Measurements from ENCODE around the gene CEND1. TPM values are rescaled to one million over a fixed set of nuclear protein-coding genes. Genes with fewer than 3 reads are reported as not detected.

CEND1 gene
- total and polyA plus RNA-seq, 2 of the 13 experiments (the other 11 are each of a cell fraction or from before 2014, with no cell fraction given): not detected

DNA sequence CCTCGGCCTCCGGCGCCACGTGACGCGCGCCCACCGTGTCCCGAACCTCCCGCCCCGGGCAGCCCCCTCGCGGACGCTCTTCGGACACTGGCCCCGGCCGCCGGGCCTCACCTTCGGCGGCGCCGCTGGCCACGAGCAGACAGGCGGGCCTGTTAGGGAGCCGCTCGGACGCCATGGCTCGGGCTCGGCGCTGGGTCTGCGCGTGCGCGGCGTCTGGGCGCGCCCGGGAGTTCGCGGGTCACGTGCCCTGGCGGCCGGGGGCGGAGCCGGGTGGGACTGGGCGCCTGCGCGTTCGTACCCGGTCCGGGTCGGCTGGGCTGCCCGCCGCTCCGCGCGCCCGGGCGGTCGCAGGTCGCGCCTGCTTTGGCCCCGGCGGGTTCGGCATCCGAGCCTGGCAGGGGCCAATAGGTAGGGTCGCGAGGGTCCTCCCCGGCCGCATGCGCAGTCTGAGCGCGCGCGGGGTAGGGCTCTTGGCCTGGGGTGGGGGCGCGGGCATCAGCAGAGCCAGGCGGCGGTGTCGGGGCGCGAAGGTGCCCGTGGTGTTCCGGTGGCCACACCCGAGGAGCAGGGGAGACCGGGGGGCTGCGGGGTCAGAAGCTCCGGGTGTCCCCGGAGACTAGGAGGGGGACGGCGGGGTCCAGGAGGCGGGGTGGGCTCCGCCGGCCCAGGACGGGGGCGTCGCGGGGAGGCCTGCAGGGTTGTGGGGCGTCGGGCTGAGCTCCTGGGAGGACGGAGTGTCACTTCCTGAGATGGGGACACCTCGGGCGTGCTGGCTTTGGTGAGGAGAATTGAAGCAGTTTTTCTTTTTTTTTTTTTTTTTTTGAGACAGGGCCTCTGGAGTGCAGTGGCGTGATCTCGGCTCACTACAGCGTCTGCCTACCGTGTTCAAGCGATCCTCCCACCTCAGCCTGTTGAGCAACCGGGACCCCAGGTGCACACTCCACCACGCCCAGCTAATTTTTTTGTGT lies 12.3 kb downstream of the CEND1 start, which contains the start of gene GATD1 (continued):
- TF ChIP-seq, protein P1, sequence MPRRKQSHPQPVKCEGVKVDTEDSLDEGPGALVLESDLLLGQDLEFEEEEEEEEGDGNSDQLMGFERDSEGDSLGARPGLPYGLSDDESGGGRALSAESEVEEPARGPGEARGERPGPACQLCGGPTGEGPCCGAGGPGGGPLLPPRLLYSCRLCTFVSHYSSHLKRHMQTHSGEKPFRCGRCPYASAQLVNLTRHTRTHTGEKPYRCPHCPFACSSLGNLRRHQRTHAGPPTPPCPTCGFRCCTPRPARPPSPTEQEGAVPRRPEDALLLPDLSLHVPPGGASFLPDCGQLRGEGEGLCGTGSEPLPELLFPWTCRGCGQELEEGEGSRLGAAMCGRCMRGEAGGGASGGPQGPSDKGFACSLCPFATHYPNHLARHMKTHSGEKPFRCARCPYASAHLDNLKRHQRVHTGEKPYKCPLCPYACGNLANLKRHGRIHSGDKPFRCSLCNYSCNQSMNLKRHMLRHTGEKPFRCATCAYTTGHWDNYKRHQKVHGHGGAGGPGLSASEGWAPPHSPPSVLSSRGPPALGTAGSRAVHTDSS (CRISPR knock-in tag; conservative IDR thresholded peaks at IDR 0.05): no peak
- TF ChIP-seq AGO1 (IDR thresholded peaks at IDR 0.05; ENCODE audit: low read depth, low read length, poor library complexity, severe bottlenecking): no peak
- no peak for TF ChIP-seq ZNF589 (CRISPR knock-in tag; conservative IDR thresholded peaks at IDR 0.05)
- no peak for TF ChIP-seq MAFG (CRISPR knock-in tag; IDR thresholded peaks at IDR 0.05)
- TF ChIP-seq, protein P2, sequence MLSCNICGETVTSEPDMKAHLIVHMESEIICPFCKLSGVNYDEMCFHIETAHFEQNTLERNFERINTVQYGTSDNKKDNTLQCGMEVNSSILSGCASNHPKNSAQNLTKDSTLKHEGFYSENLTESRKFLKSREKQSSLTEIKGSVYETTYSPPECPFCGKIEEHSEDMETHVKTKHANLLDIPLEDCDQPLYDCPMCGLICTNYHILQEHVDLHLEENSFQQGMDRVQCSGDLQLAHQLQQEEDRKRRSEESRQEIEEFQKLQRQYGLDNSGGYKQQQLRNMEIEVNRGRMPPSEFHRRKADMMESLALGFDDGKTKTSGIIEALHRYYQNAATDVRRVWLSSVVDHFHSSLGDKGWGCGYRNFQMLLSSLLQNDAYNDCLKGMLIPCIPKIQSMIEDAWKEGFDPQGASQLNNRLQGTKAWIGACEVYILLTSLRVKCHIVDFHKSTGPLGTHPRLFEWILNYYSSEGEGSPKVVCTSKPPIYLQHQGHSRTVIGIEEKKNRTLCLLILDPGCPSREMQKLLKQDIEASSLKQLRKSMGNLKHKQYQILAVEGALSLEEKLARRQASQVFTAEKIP (CRISPR knock-in tag; IDR thresholded peaks at IDR 0.05; ENCODE audit: borderline replicate concordance): no peak
- TF ChIP-seq DPF2 (CRISPR knock-in tag; IDR thresholded peaks at IDR 0.05; ENCODE audit: borderline replicate concordance, low read depth): no peak
- TF ChIP-seq ZFYVE20 (CRISPR knock-in tag; IDR thresholded peaks at IDR 0.05; ENCODE audit: borderline replicate concordance, low read depth): no peak
- TF ChIP-seq ZFP41 (CRISPR knock-in tag; IDR thresholded peaks at IDR 0.05; ENCODE audit: borderline replicate concordance): no peak
- TF ChIP-seq, protein P3, sequence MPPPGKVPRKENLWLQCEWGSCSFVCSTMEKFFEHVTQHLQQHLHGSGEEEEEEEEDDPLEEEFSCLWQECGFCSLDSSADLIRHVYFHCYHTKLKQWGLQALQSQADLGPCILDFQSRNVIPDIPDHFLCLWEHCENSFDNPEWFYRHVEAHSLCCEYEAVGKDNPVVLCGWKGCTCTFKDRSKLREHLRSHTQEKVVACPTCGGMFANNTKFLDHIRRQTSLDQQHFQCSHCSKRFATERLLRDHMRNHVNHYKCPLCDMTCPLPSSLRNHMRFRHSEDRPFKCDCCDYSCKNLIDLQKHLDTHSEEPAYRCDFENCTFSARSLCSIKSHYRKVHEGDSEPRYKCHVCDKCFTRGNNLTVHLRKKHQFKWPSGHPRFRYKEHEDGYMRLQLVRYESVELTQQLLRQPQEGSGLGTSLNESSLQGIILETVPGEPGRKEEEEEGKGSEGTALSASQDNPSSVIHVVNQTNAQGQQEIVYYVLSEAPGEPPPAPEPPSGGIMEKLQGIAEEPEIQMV (CRISPR knock-in tag; IDR thresholded peaks at IDR 0.05; ENCODE audit: low read depth): no peak
- no peak for TF ChIP-seq FOSL2 (CRISPR knock-in tag; IDR thresholded peaks at IDR 0.05)
- TF ChIP-seq FOXK1 (CRISPR knock-in tag; IDR thresholded peaks at IDR 0.05; ENCODE audit: borderline replicate concordance, low read depth): no peak
- TF ChIP-seq SETDB1 (CRISPR knock-in tag; IDR thresholded peaks at IDR 0.05; ENCODE audit: borderline replicate concordance): no peak
- TF ChIP-seq, protein P4, sequence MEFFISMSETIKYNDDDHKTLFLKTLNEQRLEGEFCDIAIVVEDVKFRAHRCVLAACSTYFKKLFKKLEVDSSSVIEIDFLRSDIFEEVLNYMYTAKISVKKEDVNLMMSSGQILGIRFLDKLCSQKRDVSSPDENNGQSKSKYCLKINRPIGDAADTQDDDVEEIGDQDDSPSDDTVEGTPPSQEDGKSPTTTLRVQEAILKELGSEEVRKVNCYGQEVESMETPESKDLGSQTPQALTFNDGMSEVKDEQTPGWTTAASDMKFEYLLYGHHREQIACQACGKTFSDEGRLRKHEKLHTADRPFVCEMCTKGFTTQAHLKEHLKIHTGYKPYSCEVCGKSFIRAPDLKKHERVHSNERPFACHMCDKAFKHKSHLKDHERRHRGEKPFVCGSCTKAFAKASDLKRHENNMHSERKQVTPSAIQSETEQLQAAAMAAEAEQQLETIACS (CRISPR knock-in tag; IDR thresholded peaks at IDR 0.05): peak; percentile 77
- TF ChIP-seq, protein P5, sequence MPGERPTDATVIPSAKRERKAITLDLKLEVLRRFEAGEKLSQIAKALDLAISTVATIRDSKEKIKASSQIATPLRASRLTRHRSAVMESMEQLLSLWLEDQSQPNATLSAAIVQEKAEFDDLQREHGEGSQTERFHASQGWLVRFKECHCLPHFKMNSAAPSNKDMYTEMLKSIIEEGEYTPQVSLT (CRISPR knock-in tag; IDR thresholded peaks at IDR 0.05; ENCODE audit: borderline replicate concordance, low read depth): no peak
- peak; percentile 77; the same call in 1 of the 2 replicates for TF ChIP-seq ZNF441 (CRISPR knock-in tag; IDR thresholded peaks at IDR 0.05; ENCODE audit: borderline replicate concordance)
- TF ChIP-seq TAF15 (IDR thresholded peaks at IDR 0.05; ENCODE audit: low read depth, low read length, poor library complexity, severe bottlenecking): no peak
- TF ChIP-seq, protein P6, sequence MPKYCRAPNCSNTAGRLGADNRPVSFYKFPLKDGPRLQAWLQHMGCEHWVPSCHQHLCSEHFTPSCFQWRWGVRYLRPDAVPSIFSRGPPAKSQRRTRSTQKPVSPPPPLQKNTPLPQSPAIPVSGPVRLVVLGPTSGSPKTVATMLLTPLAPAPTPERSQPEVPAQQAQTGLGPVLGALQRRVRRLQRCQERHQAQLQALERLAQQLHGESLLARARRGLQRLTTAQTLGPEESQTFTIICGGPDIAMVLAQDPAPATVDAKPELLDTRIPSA (CRISPR knock-in tag; IDR thresholded peaks at IDR 0.05; ENCODE audit: borderline replicate concordance): no peak
- no peak for TF ChIP-seq PRPF4 (IDR thresholded peaks at IDR 0.05; ENCODE audit: low read depth, low read length, poor library complexity, severe bottlenecking)
- TF ChIP-seq ZFX (CRISPR knock-in tag; IDR thresholded peaks at IDR 0.05; ENCODE audit: low read depth): peak; percentile 91
- TF ChIP-seq NFIB (CRISPR knock-in tag; IDR thresholded peaks at IDR 0.05; ENCODE audit: borderline replicate concordance): no peak

Data from HepG2 (cell line).